ENCODE data around the gene OR2F2.

Gene OR2F2

GRCh38 chr7:143934526-143935325 is at the start of gene OR2F2:
Gene OR2F2, plus strand, starts transcription at chr7:143935233. Its CDS starts 0 bp downstream, at chr7:143935233.
- no peak for DNase-seq (ENCODE audit: low read depth, low spot score)
- no peaks in the 10 kb centered on the region for H3K27me3 ChIP-seq (ENCODE audit: control insufficient read depth, insufficient read depth, low read length)
- no peak within 1 kb of the TSS for H3K27ac ChIP-seq (ENCODE audit: low read length)
- no peaks in the 10 kb centered on the region for H3K9me3 ChIP-seq (ENCODE audit: control insufficient read depth, insufficient read depth, low read length)
- no peak within 1 kb of the TSS for H3K4me3 ChIP-seq (ENCODE audit: low read length)
- WGBS (ENCODE audit: insufficient coverage, insufficient read length), result no CpG with 5 or more reads among the region's 3 CpGs
- no peaks in the 10 kb centered on the region for H3K36me3 ChIP-seq (ENCODE audit: control insufficient read depth, insufficient read depth, low read length)
- no peaks in the 10 kb centered on the region for H3K4me1 ChIP-seq (ENCODE audit: control insufficient read depth, insufficient read depth, low read length)

GRCh38 chr7:143885951-143886350 is 49.1 kb upstream of the OR2F2 start:
- DNase-seq (ENCODE audit: low read depth, low spot score), result no peak
- Histone ChIP-seq H3K27me3 (ENCODE audit: control insufficient read depth, insufficient read depth, low read length) (no peaks in the 10 kb centered on the region), H3K4me1 (ENCODE audit: control insufficient read depth, insufficient read depth, low read length) (peaks cover 6% of the 10 kb centered on the region; the same call in 1 of the 2 replicates), H3K9me3 (ENCODE audit: control insufficient read depth, insufficient read depth, low read length) (no peaks in the 10 kb centered on the region), H3K4me3 (ENCODE audit: low read length) (no peak overlapping the region), H3K27ac (ENCODE audit: low read length) (no peak overlapping the region), H3K36me3 (ENCODE audit: control insufficient read depth, insufficient read depth, low read length) (no peaks in the 10 kb centered on the region)
- whole genome bisulfite sequencing (ENCODE audit: insufficient coverage, insufficient read length), result no CpG with 5 or more reads among the region's 3 CpGs

DNA sequence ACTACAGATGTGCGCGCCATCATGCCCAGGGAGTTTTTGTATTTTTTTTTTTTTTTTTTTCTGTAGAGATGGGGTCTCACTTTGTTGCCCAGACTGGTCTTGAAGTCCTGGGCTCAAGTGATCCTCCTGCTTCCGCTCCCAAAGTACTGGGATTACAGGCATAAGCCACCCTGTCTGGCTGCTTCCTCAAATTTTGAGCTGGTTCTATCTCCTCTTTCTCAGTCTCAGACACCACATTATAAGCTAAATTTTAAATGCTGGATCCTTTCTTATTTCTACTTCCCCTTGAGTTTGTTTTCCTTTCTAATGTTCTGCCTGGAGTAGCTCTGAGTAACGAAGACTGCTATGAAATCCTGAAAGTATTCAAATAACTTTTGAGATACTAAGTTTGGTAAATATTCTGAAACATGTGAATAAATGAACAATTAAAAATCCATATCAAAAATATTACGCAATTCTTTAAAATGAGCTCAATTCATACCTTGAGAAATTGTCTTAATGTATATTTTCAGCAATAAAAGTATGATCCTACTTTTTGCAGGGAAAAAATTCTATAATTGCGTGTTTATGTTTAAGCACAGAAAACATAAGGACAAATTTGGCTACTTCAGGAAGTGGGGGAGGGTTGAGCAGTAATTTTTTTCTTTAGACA is 48.1 kb upstream of the OR2F2 start:
- no peaks in the 10 kb centered on the region for H3K36me3 ChIP-seq (ENCODE audit: control insufficient read depth, insufficient read depth, low read length)
- WGBS (ENCODE audit: insufficient coverage, insufficient read length), result no CpG with 5 or more reads among the region's 6 CpGs
- H3K9me3 ChIP-seq (ENCODE audit: control insufficient read depth, insufficient read depth, low read length), result no peaks in the 10 kb centered on the region
- H3K27me3 ChIP-seq (ENCODE audit: control insufficient read depth, insufficient read depth, low read length), result no peaks in the 10 kb centered on the region
- no peak overlapping the region for H3K27ac ChIP-seq (ENCODE audit: low read length)
- H3K4me3 ChIP-seq (ENCODE audit: low read length), result no peak overlapping the region
- DNase-seq (ENCODE audit: low read depth, low spot score), result no peak
- peaks cover 4% of the 10 kb centered on the region; the same call in 1 of the 2 replicates for H3K4me1 ChIP-seq (ENCODE audit: control insufficient read depth, insufficient read depth, low read length)

- no peak for DNase-seq (ENCODE audit: low read depth, low spot score)
- Histone ChIP-seq H3K4me1 (ENCODE audit: control insufficient read depth, insufficient read depth, low read length) (peaks cover 2% of the 10 kb centered on the region; the same call in 1 of the 2 replicates), H3K9me3 (ENCODE audit: control insufficient read depth, insufficient read depth, low read length) (no peaks in the 10 kb centered on the region), H3K4me3 (ENCODE audit: low read length) (no peak overlapping the region), H3K27ac (ENCODE audit: low read length) (no peak overlapping the region), H3K36me3 (ENCODE audit: control insufficient read depth, insufficient read depth, low read length) (no peaks in the 10 kb centered on the region), H3K27me3 (ENCODE audit: control insufficient read depth, insufficient read depth, low read length) (no peaks in the 10 kb centered on the region)
- 100% methylated on average over 2 of the region's 2 CpGs for WGBS (ENCODE audit: insufficient coverage, insufficient read length)
Measured at GRCh38 chr7:143889068-143889467, 46.0 kb upstream of the OR2F2 start.

GRCh38 chr7:143890558-143890957 is 44.5 kb upstream of the OR2F2 start:
- no peak for DNase-seq (ENCODE audit: low read depth, low spot score)
- Histone ChIP-seq H3K4me3 (ENCODE audit: low read length) (no peak overlapping the region), H3K36me3 (ENCODE audit: control insufficient read depth, insufficient read depth, low read length) (no peaks in the 10 kb centered on the region), H3K4me1 (ENCODE audit: control insufficient read depth, insufficient read depth, low read length) (peaks cover 2% of the 10 kb centered on the region; the same call in 1 of the 2 replicates), H3K27me3 (ENCODE audit: control insufficient read depth, insufficient read depth, low read length) (no peaks in the 10 kb centered on the region), H3K27ac (ENCODE audit: low read length) (no peak overlapping the region), H3K9me3 (ENCODE audit: control insufficient read depth, insufficient read depth, low read length) (no peaks in the 10 kb centered on the region)
- no CpG with 5 or more reads among the region's 2 CpGs for WGBS (ENCODE audit: insufficient coverage, insufficient read length)

GRCh38 chr7:143891457-143891856 is 43.6 kb upstream of the OR2F2 start:
- WGBS (ENCODE audit: insufficient coverage, insufficient read length), result no CpG with 5 or more reads among the region's 2 CpGs
- no peak for DNase-seq (ENCODE audit: low read depth, low spot score)

DNA sequence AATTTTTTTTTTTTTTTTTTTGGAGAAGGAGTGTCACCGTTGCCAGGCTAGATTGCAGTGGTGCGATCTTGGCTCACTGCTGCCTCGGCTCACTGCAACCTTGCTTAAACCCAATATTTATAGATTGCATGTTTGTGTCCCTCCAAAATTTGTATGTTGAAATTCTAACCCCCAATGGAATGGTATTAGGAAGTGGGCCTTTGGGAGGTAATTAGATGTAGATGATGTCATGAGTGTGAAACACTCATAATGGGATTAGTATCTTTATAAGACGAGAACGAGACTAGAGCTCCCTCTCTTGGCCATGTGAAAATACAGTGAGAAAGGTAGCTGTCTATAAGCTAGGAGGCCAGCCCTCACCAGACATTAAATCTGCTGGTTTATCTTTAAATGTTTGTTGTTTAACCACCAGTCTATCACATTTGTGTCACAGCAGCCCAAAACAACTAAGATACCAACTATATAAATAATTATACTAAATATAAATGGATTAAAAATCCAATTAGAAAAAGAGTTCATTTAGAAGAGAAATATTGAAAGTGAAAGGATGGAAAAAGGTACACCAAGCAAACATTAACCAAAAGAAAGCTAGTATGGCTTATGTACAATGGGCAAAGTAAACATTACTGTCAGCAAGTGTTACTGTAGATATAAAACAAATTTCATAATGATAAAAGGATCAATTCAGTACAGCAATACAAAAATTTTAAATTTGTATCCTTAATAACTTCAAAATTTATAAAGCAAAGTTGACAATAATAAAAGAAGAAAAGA is 42.3 kb upstream of the OR2F2 start:
- no peaks in the 10 kb centered on the region for H3K36me3 ChIP-seq (ENCODE audit: control insufficient read depth, insufficient read depth, low read length)
- no peak overlapping the region for H3K27ac ChIP-seq (ENCODE audit: low read length)
- no peaks in the 10 kb centered on the region for H3K4me1 ChIP-seq (ENCODE audit: control insufficient read depth, insufficient read depth, low read length)
- no peak for DNase-seq (ENCODE audit: low read depth, low spot score)
- H3K4me3 ChIP-seq (ENCODE audit: low read length), result no peak overlapping the region
- H3K9me3 ChIP-seq (ENCODE audit: control insufficient read depth, insufficient read depth, low read length), result no peaks in the 10 kb centered on the region
- H3K27me3 ChIP-seq (ENCODE audit: control insufficient read depth, insufficient read depth, low read length), result no peaks in the 10 kb centered on the region
- no CpG with 5 or more reads among the region's 5 CpGs for WGBS (ENCODE audit: insufficient coverage, insufficient read length)

More at GRCh38 chr7:143891457-143891856, 43.6 kb upstream of the OR2F2 start:
- no peaks in the 10 kb centered on the region for H3K4me1 ChIP-seq (ENCODE audit: control insufficient read depth, insufficient read depth, low read length)
- no peaks in the 10 kb centered on the region for H3K27me3 ChIP-seq (ENCODE audit: control insufficient read depth, insufficient read depth, low read length)
- H3K36me3 ChIP-seq (ENCODE audit: control insufficient read depth, insufficient read depth, low read length), result no peaks in the 10 kb centered on the region
- H3K27ac ChIP-seq (ENCODE audit: low read length), result no peak overlapping the region
- no peak overlapping the region for H3K4me3 ChIP-seq (ENCODE audit: low read length)
- H3K9me3 ChIP-seq (ENCODE audit: control insufficient read depth, insufficient read depth, low read length), result no peaks in the 10 kb centered on the region

- no peak overlapping the region for H3K27ac ChIP-seq (ENCODE audit: low read length)
- DNase-seq (ENCODE audit: low read depth, low spot score), result no peak
- H3K4me3 ChIP-seq (ENCODE audit: low read length), result no peak overlapping the region
- H3K36me3 ChIP-seq (ENCODE audit: control insufficient read depth, insufficient read depth, low read length), result no peaks in the 10 kb centered on the region
- no peaks in the 10 kb centered on the region for H3K27me3 ChIP-seq (ENCODE audit: control insufficient read depth, insufficient read depth, low read length)
- H3K9me3 ChIP-seq (ENCODE audit: control insufficient read depth, insufficient read depth, low read length), result no peaks in the 10 kb centered on the region
- H3K4me1 ChIP-seq (ENCODE audit: control insufficient read depth, insufficient read depth, low read length), result no peaks in the 10 kb centered on the region; the same call in 1 of the 2 replicates
Measured at GRCh38 chr7:143896667-143897066, 38.4 kb upstream of the OR2F2 start.

DNA sequence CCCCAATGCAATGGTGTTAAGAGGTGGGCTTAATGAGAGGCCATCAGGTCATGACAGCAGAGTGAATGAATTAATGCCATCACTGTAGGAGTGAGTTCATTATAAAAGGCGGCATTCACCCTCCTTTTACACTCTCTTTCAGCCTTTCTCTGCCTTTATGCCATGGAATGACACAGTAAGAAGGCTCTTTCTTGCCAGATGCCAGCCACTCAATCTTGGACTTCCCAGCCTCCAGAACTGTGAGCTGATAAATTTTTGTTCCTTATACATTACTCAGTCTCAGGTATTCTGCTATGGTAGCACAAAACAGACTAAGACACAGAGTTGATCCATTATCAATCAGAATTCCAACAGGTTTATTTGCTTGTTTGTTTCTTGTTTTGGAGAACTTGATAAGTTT is 36.2 kb upstream of the OR2F2 start:
- Histone ChIP-seq H3K27me3 (ENCODE audit: control insufficient read depth, insufficient read depth, low read length) (no peaks in the 10 kb centered on the region), H3K4me3 (ENCODE audit: low read length) (no peak overlapping the region), H3K4me1 (ENCODE audit: control insufficient read depth, insufficient read depth, low read length) (peaks cover 2% of the 10 kb centered on the region; the same call in 1 of the 2 replicates), H3K36me3 (ENCODE audit: control insufficient read depth, insufficient read depth, low read length) (no peaks in the 10 kb centered on the region), H3K27ac (ENCODE audit: low read length) (no peak overlapping the region), H3K9me3 (ENCODE audit: control insufficient read depth, insufficient read depth, low read length) (no peaks in the 10 kb centered on the region)
- no peak for DNase-seq (ENCODE audit: low read depth, low spot score)
- WGBS (ENCODE audit: insufficient coverage, insufficient read length), result no CpG with 5 or more reads among the region's 1 CpG

- no CpG with 5 or more reads among the region's 5 CpGs for WGBS (ENCODE audit: insufficient coverage, insufficient read length)
- peaks cover 4% of the 10 kb centered on the region for H3K4me1 ChIP-seq (ENCODE audit: control insufficient read depth, insufficient read depth, low read length)
- H3K36me3 ChIP-seq (ENCODE audit: control insufficient read depth, insufficient read depth, low read length), result no peaks in the 10 kb centered on the region
- DNase-seq (ENCODE audit: low read depth, low spot score), result no peak
- no peak overlapping the region for H3K4me3 ChIP-seq (ENCODE audit: low read length)
- H3K27ac ChIP-seq (ENCODE audit: low read length), result no peak overlapping the region
- no peaks in the 10 kb centered on the region for H3K27me3 ChIP-seq (ENCODE audit: control insufficient read depth, insufficient read depth, low read length)
- H3K9me3 ChIP-seq (ENCODE audit: control insufficient read depth, insufficient read depth, low read length), result no peaks in the 10 kb centered on the region
Measured at GRCh38 chr7:143900230-143900766, 34.7 kb upstream of the OR2F2 start.

Data from iPS DF 6.9 (cell line).